HUES48 (cell line): ENCODE results near the gene GOLGA8B.
"Not testable (repeated sequence)": the region's sequence is repeated elsewhere in the genome, so short reads cannot be mapped to it uniquely, and the experiment has no call there.

Experiments
- H3K27ac ChIP-seq: one replicate; pipeline ENCODE4 v1.7.0; 2013; ENCODE audit warnings: low read depth, low read length, inconsistent platforms
- H3K27me3 ChIP-seq: 2 replicates; pipeline ENCODE4 v1.6.1; 2013; ENCODE audit warnings: mild to moderate bottlenecking, low read length; ENCODE audit not compliant: control insufficient read depth, insufficient read depth
- H3K36me3 ChIP-seq: 2 replicates; pipeline ENCODE4 v1.6.1; 2013; ENCODE audit warnings: low read length; ENCODE audit not compliant: control insufficient read depth, insufficient read depth
- H3K4me1 ChIP-seq: 2 replicates; pipeline ENCODE4 v1.6.1; 2013; ENCODE audit warnings: mild to moderate bottlenecking, low read length; ENCODE audit not compliant: control insufficient read depth, insufficient read depth
- H3K4me3 ChIP-seq: 2 replicates; pipeline ENCODE4 v1.5.1; 2013; ENCODE audit warnings: mild to moderate bottlenecking, low read depth, low read length
- H3K9ac ChIP-seq: 2 replicates; pipeline ENCODE4 v1.6.1; 2013; ENCODE audit warnings: mild to moderate bottlenecking, low read depth, low read length, moderate library complexity
- H3K9me3 ChIP-seq: 2 replicates; pipeline ENCODE4 v1.6.1; 2013; ENCODE audit warnings: low read length; ENCODE audit not compliant: control insufficient read depth, insufficient read depth

Gene GOLGA8B

GRCh38 chr15:34597316-34597715, 13.9 kb upstream of the GOLGA8B start:
- H3K27ac ChIP-seq, result no peak overlapping the region
- no peaks in the 10 kb centered on the region for H3K27me3 ChIP-seq
- H3K36me3 ChIP-seq, result no peaks in the 10 kb centered on the region
- H3K4me1 ChIP-seq, result no peaks in the 10 kb centered on the region
- H3K9me3 ChIP-seq, result no peaks in the 10 kb centered on the region
- H3K9ac ChIP-seq, result no peak overlapping the region
- H3K4me3 ChIP-seq, result no peak overlapping the region

GRCh38 chr15:34594361-34594760, 10.9 kb upstream of the GOLGA8B start:
- Histone ChIP-seq H3K27me3 (no peaks in the 10 kb centered on the region), H3K4me3 (no peak overlapping the region), H3K9ac (no peak overlapping the region), H3K4me1 (no peaks in the 10 kb centered on the region; the same call in 1 of the 2 replicates), H3K9me3 (no peaks in the 10 kb centered on the region), H3K27ac (no peak overlapping the region), H3K36me3 (no peaks in the 10 kb centered on the region)

- no peak overlapping the region for H3K4me3 ChIP-seq
Observed at GRCh38 chr15:34591306-34591705, 7.9 kb upstream of the GOLGA8B start.

DNA sequence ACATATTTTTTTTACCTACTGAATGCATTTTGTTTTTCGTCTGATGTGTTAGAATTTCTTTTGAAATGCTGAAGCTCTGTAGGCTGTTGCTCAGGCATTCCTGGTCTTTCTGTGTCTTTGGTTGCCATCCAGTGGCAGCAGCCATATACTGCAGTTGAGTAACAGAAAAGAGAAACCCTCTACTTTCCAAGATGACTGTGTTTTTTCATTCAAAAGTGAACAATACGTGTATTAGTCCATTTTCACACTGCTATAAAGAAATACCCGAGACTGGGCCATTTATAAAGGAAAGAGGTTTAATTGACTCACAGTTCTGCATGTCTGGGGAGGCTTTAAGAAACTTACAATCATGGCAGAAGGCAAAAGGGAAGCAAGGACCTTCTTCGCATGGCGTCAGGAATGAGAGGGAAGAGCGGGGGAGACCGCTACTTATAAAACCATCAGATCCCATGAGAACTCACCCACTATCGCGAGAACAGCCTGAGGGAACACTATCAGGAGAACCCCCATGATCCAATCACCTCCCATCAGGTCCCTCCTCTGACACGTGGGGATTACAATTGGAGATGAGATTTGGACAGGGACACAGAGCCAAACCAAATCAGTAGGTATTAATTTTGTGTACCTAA, 4.7 kb upstream of the GOLGA8B start:
- Histone ChIP-seq H3K27ac (no peak overlapping the region), H3K4me1 (no peaks in the 10 kb centered on the region; the same call in 1 of the 2 replicates), H3K36me3 (no peaks in the 10 kb centered on the region), H3K9me3 (no peaks in the 10 kb centered on the region), H3K4me3 (peak overlapping the region; percentile 45), H3K27me3 (peaks cover 18% of the 10 kb centered on the region), H3K9ac (no peak overlapping the region; the same call in 1 of the 2 replicates)

More at GRCh38 chr15:34591306-34591705, 7.9 kb upstream of the GOLGA8B start:
- Histone ChIP-seq H3K36me3 (no peaks in the 10 kb centered on the region), H3K27ac (no peak overlapping the region), H3K9me3 (no peaks in the 10 kb centered on the region), H3K27me3 (no peaks in the 10 kb centered on the region), H3K4me1 (no peaks in the 10 kb centered on the region; the same call in 1 of the 2 replicates), H3K9ac (no peak overlapping the region)

- H3K27me3 ChIP-seq, result peaks cover 18% of the 10 kb centered on the region
- not testable (repeated sequence) for H3K9me3 ChIP-seq, H3K36me3 ChIP-seq, H3K4me1 ChIP-seq, H3K27ac ChIP-seq, H3K4me3 ChIP-seq, H3K9ac ChIP-seq
Observed at GRCh38 chr15:34585966-34586365, 2.5 kb upstream of the GOLGA8B start.

DNA sequence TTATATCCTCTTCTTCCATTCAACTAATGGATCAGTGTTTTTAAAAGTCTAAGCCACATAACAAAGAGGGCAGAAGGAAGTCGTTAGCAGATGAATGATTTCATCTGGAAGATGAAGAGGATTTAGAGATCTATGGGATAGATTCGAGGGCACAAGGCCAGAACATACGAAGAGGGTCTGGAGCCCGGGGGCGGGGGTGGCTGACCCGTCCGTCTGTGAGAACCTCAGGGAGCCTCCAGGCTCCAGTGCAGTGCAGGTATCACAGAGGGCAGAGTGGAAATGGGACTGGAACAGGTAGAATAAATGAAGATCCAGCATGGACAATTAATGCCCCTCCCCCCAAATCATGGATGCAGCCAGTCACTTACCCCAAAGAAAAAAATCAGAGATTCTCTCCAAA, 1.5 kb upstream of the GOLGA8B start:
- no peak overlapping the region for H3K4me3 ChIP-seq
- H3K9ac ChIP-seq, result no peak overlapping the region
- H3K9me3 ChIP-seq, result no peaks in the 10 kb centered on the region
- no peaks in the 10 kb centered on the region; the same call in 1 of the 2 replicates for H3K4me1 ChIP-seq
- no peaks in the 10 kb centered on the region for H3K36me3 ChIP-seq
- no peak overlapping the region for H3K27ac ChIP-seq
- H3K27me3 ChIP-seq, result peaks cover 18% of the 10 kb centered on the region

DNA sequence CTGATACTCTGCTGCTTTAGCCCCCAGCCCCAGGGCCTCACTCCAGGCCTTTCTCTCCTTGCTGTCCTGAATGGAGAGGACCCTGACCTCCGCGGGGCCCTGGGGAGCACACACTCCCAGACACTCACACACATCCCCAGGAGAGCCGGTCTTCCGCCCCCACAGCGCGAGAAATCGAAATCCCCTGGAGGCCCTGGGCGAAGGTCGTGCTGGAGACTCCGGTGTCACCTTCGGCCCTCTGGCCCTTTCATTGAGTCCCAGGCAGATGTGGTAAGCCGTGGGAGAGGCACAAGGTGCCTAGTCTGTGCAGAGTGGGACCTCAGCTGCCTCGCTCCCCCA, 848 bp upstream of the GOLGA8B start:
- Histone ChIP-seq H3K27ac (no peak overlapping the region), H3K9me3 (no peaks in the 10 kb centered on the region), H3K4me1 (no peaks in the 10 kb centered on the region; the same call in 1 of the 2 replicates), H3K9ac (no peak overlapping the region), H3K4me3 (peak overlapping the region; percentile 75), H3K27me3 (peaks cover 18% of the 10 kb centered on the region), H3K36me3 (no peaks in the 10 kb centered on the region)

DNA sequence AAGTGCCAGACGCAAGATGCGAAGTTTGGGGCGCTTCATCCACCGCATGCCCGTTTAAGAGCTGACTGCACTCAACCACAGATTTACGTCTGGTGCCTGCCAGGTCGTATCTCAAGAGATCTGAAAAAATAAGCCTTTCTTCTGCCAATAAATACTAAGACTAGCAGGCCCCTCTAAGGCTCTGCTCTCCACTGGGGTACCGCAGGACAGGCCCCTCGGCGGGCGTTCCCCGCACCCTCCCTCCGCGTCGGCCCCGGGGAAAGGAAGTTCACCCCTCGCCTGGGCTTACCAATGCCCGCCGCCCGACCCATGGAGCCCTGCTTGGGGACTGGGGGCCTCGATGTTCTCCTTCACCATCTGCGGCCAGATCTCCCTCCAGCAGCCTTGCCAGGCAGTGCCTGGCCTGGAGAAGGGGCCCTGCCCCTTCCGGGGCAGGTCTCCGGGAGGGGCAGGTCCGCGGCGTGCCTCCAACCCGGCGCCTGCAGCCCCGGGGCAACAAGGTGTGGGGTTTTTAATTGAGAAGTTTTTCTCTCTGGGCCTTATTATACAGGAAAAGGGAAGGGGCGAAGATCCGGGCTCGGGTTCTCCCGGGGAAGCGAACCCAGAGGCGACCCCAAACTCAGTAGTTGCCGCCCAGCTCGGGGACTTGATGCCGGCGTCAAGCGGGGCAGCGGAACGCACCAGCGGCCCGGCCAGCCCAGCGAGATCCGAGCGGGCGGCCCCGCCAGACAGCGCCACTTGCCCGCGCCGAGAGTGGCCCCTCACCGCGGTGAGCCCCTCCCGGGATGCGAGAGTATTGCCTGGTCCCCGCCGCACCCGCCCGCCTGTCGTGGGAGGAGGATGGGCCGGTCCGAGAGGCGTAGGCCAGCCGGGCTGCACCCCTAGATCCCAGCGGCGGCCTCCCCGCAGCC, 735 bp downstream of the GOLGA8B start:
- Histone ChIP-seq H3K9ac (no peak overlapping the region), H3K4me3 (peak overlapping the region; percentile 75), H3K4me1 (no peaks in the 10 kb centered on the region; the same call in 1 of the 2 replicates), H3K9me3 (no peaks in the 10 kb centered on the region), H3K27me3 (peaks cover 18% of the 10 kb centered on the region), H3K36me3 (no peaks in the 10 kb centered on the region), H3K27ac (no peak overlapping the region)

GRCh38 chr15:34581687-34582460, 1.6 kb downstream of the GOLGA8B start:
- H3K4me3 ChIP-seq, result peak overlapping the region; percentile 75

DNA sequence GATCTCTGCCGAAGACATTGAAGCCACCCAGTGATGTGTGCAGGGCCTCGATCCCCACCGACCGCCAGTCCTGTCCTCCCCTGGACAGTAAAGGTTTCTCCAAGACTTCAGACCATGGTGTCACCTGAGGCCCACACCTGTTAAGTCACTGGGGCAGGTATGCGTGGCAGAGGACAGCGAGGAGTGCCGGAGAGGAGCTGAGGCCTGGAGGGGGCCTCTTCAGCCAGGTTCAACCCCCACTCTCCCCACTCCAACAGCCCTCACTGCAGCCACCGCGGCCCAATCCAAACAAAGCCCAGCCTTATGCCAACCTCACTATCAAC, 2.4 kb downstream of the GOLGA8B start:
- Histone ChIP-seq H3K4me3 (no peak overlapping the region), H3K27me3 (peaks cover 18% of the 10 kb centered on the region), H3K4me1 (no peaks in the 10 kb centered on the region; the same call in 1 of the 2 replicates), H3K36me3 (no peaks in the 10 kb centered on the region), H3K9me3 (no peaks in the 10 kb centered on the region), H3K27ac (no peak overlapping the region), H3K9ac (no peak overlapping the region)

More at GRCh38 chr15:34581687-34582460, 1.6 kb downstream of the GOLGA8B start:
- not testable (repeated sequence) for H3K9me3 ChIP-seq, H3K27ac ChIP-seq, H3K9ac ChIP-seq, H3K4me1 ChIP-seq, H3K36me3 ChIP-seq
- peaks cover 18% of the 10 kb centered on the region for H3K27me3 ChIP-seq
